GM18511 (cell line): Measurements from ENCODE around the gene NPC1.
A peak's percentile ranks its signal among the peaks of the same experiment; 100 is the strongest.

Experiments used
- ATAC-seq: cut with Tn5 transposase; IDR thresholded peaks from one replicate; pipeline ENCODE4 v1.9.1; 2021; ENCODE audit warnings: mild to moderate bottlenecking, moderate library complexity; ENCODE audit not compliant: unreplicated experiment

NPC1 gene

DNA sequence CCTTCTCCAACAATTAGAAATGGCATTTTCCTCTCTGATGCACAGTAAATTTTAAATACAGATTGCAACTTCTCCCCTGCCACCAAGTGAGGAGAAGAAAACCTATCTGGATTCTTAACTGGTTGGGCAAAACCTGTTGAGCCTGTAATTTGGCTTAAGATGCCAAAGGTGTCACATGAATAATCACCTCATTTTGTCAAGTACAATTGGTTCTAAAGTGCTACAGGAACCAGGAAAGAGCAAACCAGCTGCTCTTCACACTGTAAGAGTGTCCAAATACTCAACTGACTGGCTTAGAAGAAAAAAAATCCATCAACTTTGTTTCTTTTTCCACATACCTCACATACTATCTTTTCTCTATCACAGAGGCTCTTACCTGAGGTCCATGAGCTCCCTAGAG lies 35.4 kb downstream of the NPC1 start:
- ATAC-seq, result no peak

DNA sequence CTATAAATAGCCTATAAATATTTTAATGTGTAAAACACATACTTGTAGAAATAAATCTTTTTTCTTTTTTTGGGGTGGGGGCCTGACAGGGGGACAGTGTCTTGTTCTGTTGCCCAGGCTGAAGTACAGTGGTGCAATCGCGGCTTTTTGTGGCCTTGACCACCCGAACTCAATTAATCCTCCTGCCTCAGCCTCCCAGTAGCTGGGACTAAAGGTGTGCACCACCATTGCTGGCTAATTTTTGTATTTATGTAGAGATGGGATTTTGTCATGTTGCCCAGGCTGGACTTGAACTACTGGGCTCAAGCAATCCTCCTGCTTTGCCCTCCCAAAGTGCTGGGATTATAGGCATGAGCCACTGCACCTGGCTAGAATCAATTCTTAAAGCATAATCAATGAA lies 37.6 kb downstream of the NPC1 start:
- ATAC-seq, result no peak

DNA sequence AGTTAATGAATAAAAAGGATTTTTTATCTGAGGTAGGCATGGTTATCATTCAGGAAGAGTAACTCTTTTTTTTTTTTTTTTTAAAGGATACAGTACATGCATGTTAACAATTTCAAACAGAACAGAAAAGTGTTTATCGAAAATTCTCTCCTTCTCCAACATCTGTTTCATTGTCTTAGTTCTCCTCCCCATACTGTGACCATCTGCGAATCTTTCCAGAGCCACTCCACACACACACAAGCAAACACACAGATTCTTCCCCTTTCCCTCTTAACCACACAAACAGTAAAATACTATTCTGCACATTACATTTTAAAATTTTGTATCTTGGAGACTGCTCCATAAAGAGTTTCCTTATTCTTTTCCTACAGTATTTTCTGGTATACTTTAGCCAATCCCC lies 38.0 kb downstream of the NPC1 start:
- ATAC-seq, result no peak

DNA sequence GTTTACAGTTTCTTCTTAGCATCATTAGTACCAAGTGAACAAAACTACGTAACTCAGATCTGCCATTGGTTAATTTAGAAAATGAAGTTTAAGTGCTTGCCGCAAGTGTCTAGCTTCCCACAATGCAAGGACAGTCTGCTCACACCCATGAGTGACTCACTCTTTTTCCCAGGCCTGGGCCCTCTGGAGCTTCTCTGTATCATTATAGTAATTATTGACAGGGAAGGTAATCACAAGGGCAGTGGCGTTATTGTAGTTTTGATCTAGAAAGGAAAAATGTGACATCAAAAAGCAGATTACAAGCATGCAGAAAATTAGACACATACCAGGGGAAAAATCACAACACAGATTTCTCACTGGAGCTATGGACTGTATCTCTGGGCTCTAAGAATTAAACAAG lies 38.5 kb downstream of the NPC1 start:
- ATAC-seq, result no peak

- ATAC-seq, result no peak
Measured at GRCh38 chr18:23547306-23547705, 39.0 kb downstream of the NPC1 start.

GRCh38 chr18:23545247-23545789 lies 41.0 kb downstream of the NPC1 start:
- ATAC-seq, result no peak

- ATAC-seq, result no peak
Measured at GRCh38 chr18:23542461-23542860, 43.8 kb downstream of the NPC1 start.

DNA sequence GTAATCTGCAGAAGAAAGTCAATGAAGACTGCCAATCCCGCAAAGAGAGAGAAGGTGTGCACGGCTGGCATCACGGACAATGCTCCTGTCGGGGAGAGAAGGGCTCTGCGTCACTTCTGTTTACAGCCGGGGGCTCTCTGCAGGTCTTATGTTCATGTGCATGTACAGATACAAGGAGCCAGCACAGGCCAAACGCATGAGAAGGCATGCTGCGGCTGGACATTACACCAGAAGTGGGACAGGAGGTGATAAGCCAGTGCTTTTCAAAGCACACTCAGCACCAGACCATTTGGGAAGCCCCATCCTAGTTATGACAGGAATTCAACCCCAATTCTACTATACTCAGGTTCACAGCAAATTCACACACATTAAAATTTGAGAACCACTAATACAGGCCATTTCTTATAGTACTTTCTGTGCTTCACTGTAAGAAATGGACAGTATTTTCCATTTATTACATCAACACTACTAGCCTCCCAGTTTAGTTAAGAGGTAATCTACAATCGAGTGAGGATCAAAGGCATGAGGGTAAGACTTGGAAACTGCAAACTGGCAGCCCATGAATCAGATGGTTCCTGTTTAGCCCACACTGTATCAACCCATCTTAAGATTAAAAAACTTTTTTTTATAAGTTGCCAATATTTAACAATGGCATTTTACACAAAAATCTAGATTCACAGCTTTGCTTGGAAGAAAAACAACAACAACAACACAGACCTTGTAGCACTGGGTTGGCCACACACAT lies 44.8 kb downstream of the NPC1 start:
- ATAC-seq, result no peak

DNA sequence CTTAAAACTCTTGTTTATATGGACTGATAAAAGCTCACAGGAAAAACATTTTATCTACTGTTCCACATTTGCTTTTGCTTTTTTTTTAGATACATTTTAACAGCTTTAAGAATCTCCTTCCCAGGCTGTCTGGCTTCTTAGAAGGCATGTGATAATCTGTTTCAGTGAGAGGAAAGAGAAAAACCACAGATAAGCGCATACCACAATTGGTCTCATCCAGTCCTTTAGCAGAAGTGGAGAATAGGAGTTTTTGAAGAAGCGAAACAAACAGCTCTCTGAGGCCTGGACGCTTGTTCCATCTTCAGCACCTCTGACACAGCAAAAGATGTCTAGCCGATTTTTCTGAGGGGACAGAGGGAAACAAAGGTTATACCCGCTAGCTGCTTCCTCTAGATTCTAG lies 45.4 kb downstream of the NPC1 start:
- ATAC-seq, result peak; percentile 84

DNA sequence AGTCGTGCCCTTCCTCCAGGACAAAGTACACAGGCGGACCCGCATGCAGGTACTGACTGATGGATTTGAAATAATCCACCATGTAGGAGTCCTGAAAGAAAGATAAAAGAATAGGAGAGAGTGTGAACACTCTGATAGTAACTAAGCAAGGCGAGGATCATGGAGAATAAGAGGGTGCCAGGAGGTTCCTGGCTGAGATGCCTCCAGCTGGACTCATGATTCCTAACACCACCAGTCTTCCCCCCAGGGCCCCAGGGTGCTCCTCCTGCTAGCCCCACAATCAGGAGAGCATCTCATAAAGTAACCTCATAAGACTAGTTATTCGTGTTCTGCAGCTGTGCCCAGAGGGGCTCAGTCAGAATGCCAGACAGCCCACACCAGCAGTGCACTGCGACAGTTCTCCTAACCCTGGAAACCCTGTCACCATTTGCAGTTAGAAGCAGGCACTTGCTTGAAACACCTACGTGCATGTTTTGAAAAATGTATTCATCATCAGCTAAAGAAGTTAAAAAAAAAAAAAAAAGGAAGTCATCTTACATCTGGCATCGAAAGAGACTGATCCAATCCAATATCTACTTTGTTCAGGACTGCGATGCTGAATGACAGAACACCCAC lies 46.3 kb downstream of the NPC1 start:
- ATAC-seq, result no peak

DNA sequence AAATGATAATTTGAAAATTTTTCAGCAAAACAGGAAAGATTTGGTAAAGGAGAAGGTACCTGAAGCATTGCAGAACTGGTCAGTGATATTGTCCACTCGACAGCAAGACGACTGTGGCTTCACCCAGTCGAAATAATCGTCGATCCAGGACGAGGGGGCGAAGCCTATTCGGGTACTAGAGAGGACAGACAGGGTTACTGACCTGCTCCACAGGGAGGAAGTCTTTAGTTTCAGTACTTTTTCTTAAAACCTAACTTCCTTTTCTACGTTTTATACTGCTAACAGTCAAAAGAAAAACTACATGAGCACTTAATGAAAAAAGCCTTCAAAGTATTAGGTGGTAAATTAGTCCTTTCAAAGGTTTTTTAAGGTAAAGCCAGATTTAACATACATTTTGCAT lies 47.0 kb downstream of the NPC1 start:
- ATAC-seq, result no peak

GRCh38 chr18:23538870-23539269 lies 47.4 kb downstream of the NPC1 start:
- no peak for ATAC-seq

DNA sequence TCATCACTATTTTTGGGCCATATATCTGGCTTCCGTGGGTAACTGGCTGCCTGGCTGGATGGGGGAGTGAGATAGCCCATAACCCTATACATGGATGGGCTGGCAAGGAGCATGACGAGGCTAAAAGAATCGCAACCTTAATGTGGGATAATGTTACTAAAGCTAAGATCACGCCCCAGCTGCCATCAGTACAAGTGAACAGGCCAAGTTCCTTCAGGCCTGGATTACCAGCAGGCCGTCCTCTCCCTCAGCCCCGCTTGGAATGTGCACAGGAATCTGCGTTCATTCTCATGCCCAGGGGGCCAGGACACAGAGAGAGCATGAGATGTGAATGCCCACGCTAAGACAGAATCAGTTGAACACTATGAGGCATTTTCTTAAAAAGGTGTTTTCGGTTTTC lies 48.3 kb downstream of the NPC1 start:
- ATAC-seq, result no peak

GRCh38 chr18:23537274-23537673 lies 49.0 kb downstream of the NPC1 start:
- no peak for ATAC-seq

- ATAC-seq, result no peak
Measured at GRCh38 chr18:23536204-23536603, 50.1 kb downstream of the NPC1 start.

DNA sequence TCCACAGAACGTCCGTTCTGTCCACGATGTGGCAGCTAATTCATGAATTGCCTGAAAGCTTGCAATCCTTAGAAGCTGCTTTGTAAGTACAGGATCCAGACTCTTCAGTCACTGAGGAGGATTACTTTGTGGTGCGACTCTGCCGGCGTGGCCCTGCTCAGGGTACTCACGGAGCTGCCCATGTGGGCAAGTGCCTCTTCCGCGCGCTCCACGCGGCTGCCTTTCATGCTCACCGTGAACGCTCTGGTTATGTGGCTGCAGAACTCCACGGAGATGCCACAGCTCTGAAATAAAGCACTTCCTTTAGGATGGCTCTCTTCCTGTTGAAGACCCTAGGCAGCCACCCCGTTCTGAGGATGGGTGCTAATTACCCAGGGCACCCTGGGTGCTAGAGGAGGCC lies 52.0 kb downstream of the NPC1 start:
- no peak for ATAC-seq

DNA sequence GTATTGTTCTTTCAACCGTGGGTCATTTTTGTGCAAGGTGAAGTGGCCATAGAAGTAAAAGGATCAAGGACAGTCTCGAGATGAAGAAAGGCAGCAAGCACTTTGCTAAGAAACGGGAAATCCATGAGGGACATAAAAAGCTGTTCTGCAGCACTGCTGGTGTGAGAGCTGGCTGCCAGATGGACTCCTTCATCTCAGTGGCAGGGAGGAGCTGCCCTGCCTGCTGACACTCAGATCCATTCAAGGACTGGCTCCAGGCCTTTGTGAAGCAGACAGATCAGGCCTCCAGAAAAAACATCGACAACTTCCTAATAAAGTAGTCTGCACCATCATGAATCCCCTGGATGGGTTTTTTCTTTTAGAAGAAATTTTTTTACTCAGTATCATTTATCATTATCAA lies 53.5 kb downstream of the NPC1 start:
- ATAC-seq, result no peak

DNA sequence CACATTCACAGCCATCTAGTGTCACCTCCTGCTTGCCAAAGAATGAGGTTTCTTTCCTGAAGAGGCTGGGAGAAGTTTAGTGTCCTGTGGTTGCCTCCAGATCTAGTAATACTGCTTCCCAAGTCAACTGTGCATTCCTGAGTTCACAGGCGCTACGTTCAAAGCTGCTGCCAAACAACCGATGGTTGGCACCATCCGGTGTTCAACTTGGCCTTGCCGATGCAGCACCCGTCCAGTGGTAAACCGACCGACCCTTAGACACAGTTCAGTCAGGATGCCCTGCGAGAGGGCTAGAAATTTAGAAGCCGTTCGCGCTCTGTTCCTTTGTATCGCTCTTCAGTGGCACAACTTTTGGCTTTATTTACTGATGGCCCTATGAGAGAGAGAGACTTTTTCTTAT lies 54.4 kb downstream of the NPC1 start:
- no peak for ATAC-seq

DNA sequence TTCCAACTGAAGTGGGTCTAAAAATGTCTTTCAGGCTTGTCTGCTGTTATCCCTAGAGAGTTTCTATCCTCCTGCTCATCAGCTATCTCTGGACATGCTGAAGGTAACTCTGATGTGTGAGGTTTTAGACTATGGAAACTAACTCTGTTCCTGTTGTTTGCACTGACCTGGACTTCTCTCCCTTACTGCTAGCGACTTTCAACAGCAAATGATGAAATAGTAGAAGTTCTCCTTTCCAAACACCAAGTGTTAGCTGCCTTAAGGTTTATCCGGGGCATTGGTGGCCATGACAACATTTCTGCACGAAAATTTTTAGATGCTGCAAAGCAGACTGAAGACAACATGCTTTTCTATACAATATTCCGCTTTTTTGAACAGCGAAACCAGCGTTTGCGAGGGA lies 56.1 kb downstream of the NPC1 start:
- no peak for ATAC-seq

- ATAC-seq, result no peak
Measured at GRCh38 chr18:23529604-23530003, 56.7 kb downstream of the NPC1 start.

- ATAC-seq, result no peak
Measured at GRCh38 chr18:23528580-23529472, 57.5 kb downstream of the NPC1 start.
